HT-29 (cell line): ENCODE measurements around the gene IGFBP2. TPM values are rescaled to one million over a fixed set of nuclear protein-coding genes. Genes with fewer than 3 reads are reported as not detected.

Source experiments
- DNase-seq: peaks from one replicate; pipeline ENCODE4 v3.0.0-alpha.2; 2015; ENCODE audit warnings: low spot score
- total RNA-seq: library from RNA; depleted of rRNA; stranded (reverse); fragments of >200 nt; shearing (Covaris generic); gene quantifications from 2 replicates; pipeline ENCODE4 v1.2.3, GENCODE V29; 2014; rRNA removed

IGFBP2 gene
- total RNA-seq, 1 experiment from 2014 or later = 91.4 TPM

- no peak for DNase-seq
These were observed 67.6 kb downstream of the IGFBP2 start for GRCh38 chr2:216700781-216701180.

GRCh38 chr2:216701544-216701943 is 68.3 kb downstream of the IGFBP2 start:
- DNase-seq = no peak

GRCh38 chr2:216702756-216703155 is 69.5 kb downstream of the IGFBP2 start:
- DNase-seq = no peak

- DNase-seq = no peak
These were observed 77.5 kb downstream of the IGFBP2 start for GRCh38 chr2:216710551-216711301.

GRCh38 chr2:216711348-216711747 is 78.1 kb downstream of the IGFBP2 start:
- no peak for DNase-seq

GRCh38 chr2:216713691-216714336 is 80.6 kb downstream of the IGFBP2 start:
- no peak for DNase-seq

Other genes with a start within 250 kb of the IGFBP2 start
- gene SMARCAL1, start 220.9 kb upstream of the IGFBP2 start, total RNA-seq = 3.6 and 8.5 TPM in 2 replicates
- 2,133 and 2,247 TPM in 2 replicates for gene RPL37A, start 134.6 kb upstream of the IGFBP2 start, total RNA-seq
- not detected in 2 replicates for gene IGFBP5, start 62.1 kb downstream of the IGFBP2 start, total RNA-seq
- not detected in 2 replicates for gene TNP1, start 226.6 kb downstream of the IGFBP2 start, total RNA-seq